Fibroblast of pulmonary artery (primary cell): ENCODE data around the gene KCNMA1.

Source experiments
- DNase-seq: peaks from one replicate; pipeline ENCODE4 v3.0.0-alpha.2; 2010; ENCODE audit warnings: low read depth
- H3K4me3 ChIP-seq: replicated peaks from 2 replicates; pipeline ENCODE4 v1.5.1; 2011; ENCODE audit warnings: low read depth, mild to moderate bottlenecking, control low read depth, low read length, moderate library complexity
- CTCF ChIP-seq: IDR thresholded peaks from 2 replicates; pipeline ENCODE4 v1.5.1; 2011; ENCODE audit warnings: mild to moderate bottlenecking, control low read depth, low read length, inconsistent platforms; ENCODE audit errors: missing control alignments

The KCNMA1 gene

DNA sequence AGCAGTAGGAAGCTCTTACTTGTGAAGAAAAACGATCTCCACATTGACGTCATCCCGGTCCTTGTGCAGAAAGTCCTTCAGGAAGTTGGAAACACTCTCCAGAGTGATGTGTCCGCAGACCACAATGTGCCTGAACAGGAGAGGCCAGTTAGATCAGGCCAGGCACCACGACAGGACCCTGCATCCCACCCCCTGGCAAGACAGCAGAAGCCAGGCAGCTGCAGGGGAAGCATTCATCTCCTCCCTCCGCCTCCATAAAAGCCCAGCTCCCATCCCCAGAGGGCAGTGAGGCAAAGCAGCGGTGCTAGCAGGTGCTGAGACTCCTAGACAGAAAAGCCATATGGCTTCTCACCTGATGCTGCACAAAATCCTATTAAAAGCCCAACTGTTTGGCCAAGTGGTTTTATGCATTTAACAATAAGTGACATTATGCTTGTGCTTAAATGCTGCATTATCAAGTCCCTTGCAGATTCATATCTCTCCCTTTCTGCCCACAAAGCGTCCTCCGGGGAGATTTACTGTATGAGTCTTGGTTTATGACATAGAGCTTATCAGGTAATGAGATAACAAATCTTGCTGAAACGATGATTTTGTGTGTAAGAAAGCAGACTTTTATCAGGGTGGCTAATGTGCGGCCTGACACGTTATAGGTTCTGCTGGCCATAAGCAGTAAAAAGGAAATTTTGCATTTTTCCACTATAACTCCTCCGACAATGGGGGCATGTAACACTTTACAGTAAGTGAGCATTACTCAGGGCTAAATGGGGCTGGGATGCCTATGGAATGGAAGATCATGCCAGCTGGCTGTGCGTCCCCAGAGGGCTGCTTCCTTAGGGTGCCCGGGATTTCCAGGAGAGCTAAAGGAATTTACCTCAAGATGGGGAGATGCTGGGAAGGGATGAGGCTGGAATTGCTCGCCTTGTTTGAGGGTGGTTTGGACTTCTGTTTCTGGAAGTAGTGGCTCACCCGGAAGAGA, 546.9 kb downstream of the KCNMA1 start:
- no peak for TF ChIP-seq CTCF
- DNase-seq: no peak
- H3K4me3 ChIP-seq: no peak overlapping the region

DNA sequence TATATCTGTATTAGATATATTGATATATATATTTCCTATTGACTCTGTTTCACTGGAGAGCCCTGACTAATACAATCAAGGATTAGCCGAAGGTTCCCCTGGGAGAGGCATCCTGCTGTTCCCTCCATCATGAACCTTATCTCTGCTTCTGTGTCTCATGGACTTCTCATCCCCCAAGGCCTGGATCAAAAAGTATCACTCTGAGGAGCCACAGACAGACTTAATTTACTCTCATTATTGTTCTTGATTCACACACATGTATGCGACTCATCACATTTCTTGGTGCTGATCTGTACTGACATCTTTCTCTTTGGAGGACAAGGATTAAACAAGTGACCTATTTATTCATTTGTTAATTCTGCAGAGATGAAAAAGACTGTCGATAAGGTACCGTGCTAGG, 550.2 kb downstream of the KCNMA1 start:
- DNase-seq: no peak
- no peak for TF ChIP-seq CTCF
- H3K4me3 ChIP-seq: no peak overlapping the region

DNA sequence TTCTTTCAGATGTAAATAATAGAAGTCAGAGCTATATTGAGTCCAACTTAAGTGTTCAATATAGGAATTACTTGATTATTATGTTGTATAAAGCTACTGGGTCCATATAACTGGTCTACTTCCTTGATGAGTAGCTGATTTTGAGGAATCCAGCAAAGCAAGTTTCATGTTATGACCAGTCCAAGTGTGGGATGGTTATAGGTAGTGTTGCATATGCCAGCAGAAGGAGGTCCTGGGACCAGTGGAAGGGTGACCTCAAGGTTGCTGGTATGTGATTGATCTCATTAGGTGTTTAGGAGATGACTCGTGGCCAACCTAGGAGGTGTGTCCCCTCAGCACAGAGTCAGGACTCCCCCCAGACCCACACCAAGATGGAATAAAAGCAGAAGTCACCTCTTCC, 551.5 kb downstream of the KCNMA1 start:
- TF ChIP-seq CTCF: no peak

DNA sequence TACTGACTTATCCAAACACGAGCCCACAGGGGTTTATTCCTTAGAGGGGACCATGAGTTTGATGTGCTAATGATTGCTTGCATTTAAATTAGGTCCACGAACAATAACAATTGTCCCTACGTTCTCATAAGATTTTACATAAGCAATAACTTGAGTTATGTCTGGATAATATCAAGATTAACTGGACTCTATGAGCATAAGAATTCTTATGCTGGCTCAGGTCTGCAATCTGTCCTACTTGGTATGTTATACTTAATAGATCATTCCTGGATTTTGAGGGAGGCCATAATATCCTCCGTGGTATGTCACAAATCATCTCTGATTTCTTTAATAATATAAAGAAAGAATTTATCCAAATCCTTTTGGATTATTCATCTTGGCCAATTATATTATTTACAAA, 552.3 kb downstream of the KCNMA1 start:
- TF ChIP-seq CTCF: no peak
- no peak overlapping the region for H3K4me3 ChIP-seq
- DNase-seq: no peak

More for the DNA sequence above, 551.5 kb downstream of the KCNMA1 start:
- no peak overlapping the region for H3K4me3 ChIP-seq
- DNase-seq: no peak

DNA sequence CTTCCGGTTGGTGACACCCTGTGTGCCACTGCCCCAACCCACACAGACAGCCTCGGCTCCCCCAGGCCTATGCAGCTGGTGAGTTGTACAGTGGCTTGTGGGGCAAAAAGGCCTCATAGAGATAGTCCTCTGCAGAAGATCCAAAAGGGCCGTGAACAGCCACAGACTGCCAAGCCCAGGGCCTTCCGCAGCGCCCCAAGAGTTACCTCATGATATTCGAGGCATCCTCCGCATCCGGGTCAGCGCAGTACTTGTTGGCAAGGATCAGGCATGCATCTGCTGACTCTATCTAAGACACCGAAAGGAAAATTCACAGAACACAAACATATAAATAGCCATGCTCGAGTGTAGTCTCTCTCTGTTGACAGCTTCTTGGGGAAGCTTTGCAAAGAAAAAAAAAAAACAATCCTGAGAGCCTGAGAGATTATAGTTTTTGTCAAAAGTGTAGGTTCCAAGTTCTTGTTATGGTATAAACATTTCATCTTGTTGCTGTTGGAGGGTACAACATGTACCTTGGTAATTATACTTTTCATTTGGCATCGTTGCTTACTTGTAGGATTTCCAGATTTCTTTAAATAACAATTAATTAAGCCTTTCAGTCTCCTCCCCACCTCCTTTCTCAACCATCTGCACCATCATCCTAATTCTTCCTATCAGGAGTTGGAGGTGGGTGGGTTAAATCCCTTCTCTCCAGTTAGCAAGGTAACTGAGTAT, 553.0 kb downstream of the KCNMA1 start:
- peak; percentile 18 for DNase-seq
- no peak overlapping the region for H3K4me3 ChIP-seq
- TF ChIP-seq CTCF: no peak

DNA sequence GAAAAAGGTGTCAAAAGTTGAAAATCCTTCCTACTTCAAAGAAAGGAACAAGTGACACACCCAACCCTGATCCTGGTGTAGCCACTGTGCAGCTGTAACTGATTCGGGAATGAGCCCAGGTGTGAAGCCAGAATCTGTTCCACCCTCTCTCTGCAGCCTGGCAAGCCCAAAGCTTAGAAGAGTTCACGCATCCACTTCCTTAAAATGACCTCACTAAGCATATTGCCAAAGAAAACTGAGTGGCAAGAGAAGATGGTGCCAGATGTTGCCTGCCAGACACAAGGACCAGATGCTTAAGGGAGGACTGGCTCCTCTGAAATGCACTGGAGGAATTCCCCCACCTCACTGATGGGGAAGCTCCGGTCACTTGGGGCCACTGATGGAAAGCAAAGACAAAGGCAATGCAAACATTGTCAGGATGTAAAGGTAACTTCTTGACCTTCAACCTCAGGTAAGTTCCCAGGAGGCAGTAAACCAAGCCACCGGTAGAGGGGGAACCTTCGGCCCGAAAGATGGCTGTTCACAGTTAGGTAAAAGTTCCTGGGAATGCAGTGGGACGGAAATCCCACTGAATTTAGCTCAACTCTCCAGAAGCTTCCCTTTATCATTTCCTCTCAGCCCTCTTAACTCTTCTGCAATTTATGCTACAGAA, 554.9 kb downstream of the KCNMA1 start:
- TF ChIP-seq CTCF: no peak

More for the DNA sequence above, 554.9 kb downstream of the KCNMA1 start:
- H3K4me3 ChIP-seq: no peak overlapping the region
- DNase-seq: no peak
